Panc1 (cell line): Measurements from ENCODE around the gene NUMBL. TPM values are rescaled to one million over a fixed set of nuclear protein-coding genes. Genes with fewer than 3 reads are reported as not detected.

Source experiments
- ATAC-seq: fragments of 200-7000 bp; cut with Tn5 transposase; 2 replicates; pipeline ENCODE4 v1.9.1; 2020; ENCODE audit warnings: mild to moderate bottlenecking, moderate library complexity
- BruUV-seq: library from RNA; stranded (reverse); fragments of 400-500 nt; replicated peaks from 2 replicates; lab custom pipeline; 2021; lab: Mats Ljungman, UMichigan
- CTCF ChIA-PET: fragments of 300-600 bp; sonication (Branson Sonifier 250); formaldehyde crosslinking; loops from one replicate; lab custom pipeline; 2022; ENCODE audit warnings: antibody characterized with exemption; lab: Charles Lee
- POLR2A ChIA-PET: fragments of 300-600 bp; sonication (Branson Sonifier 250); formaldehyde crosslinking; loops from one replicate; lab custom pipeline; 2022; ENCODE audit warnings: antibody characterized with exemption; lab: Charles Lee
- DNase-seq: peaks from one replicate; pipeline ENCODE4 v3.0.0-alpha.2; 2010; ENCODE audit warnings: low read depth, low spot score
- H3K27ac ChIP-seq: 2 replicates; pipeline ENCODE4 v1.5.1; 2011; ENCODE audit warnings: mild to moderate bottlenecking, low read length, inconsistent platforms
- H3K27me3 ChIP-seq: fragments of 200-500 bp; sonication (Bioruptor generic); 2 replicates; pipeline ENCODE4 v1.6.0; 2014; ENCODE audit warnings: low read length, inconsistent platforms; ENCODE audit not compliant: control insufficient read depth, insufficient read depth
- H3K36me3 ChIP-seq: fragments of 200-500 bp; sonication (Bioruptor generic); 2 replicates; pipeline ENCODE4 v1.5.1; 2014; ENCODE audit warnings: inconsistent platforms, mild to moderate bottlenecking, low read length, moderate library complexity; ENCODE audit not compliant: control insufficient read depth, insufficient read depth
- H3K4me1 ChIP-seq: 2 replicates; pipeline ENCODE4 v1.5.1; 2011; ENCODE audit warnings: inconsistent platforms, mild to moderate bottlenecking, low read length, moderate library complexity; ENCODE audit not compliant: control insufficient read depth, insufficient read depth
- H3K4me3 ChIP-seq, 2 experiments: 2 replicates each; pipeline ENCODE4 v1.5.1; 2011 to 2012; ENCODE audit warnings: low read depth in 2 of 2, low read length in 2 of 2, mild to moderate bottlenecking in 2 of 2, inconsistent platforms in 1 of 2, moderate library complexity in 1 of 2
- H3K9me3 ChIP-seq: fragments of 200-500 bp; sonication (Bioruptor generic); 2 replicates; pipeline ENCODE4 v1.5.1; 2014; ENCODE audit warnings: low read depth, mild to moderate bottlenecking, inconsistent platforms, low read length, moderate library complexity; ENCODE audit not compliant: control insufficient read depth, insufficient read depth
- POLR2AphosphoS5 ChIP-seq: IDR thresholded peaks from 2 replicates; pipeline ENCODE4 v1.6.1; 2012; ENCODE audit warnings: mild to moderate bottlenecking, low read depth, low read length, moderate library complexity
- SIN3A ChIP-seq: IDR thresholded peaks from 2 replicates; pipeline ENCODE4 v1.6.1; 2012; ENCODE audit warnings: low read depth, mild to moderate bottlenecking, low read length, moderate library complexity, borderline replicate concordance; ENCODE audit not compliant: insufficient read depth
- TCF7L2 ChIP-seq: IDR thresholded peaks from 2 replicates; pipeline ENCODE4 v1.6.1; 2011; ENCODE audit warnings: mild to moderate bottlenecking, low read depth, low read length, inconsistent platforms
- in situ Hi-C: cut with HindIII; loops from 2 replicates; pipeline ENCODE4 v1.10.0; 2016; ENCODE audit warnings: low sequenced_read_pairs, low pct_unique_long_range_greater_than_20kb
- intact Hi-C: fragments of 100-400 bp; cut with micrococcal nuclease; formaldehyde crosslinking; loops from one replicate; pipeline ENCODE4 v1.10.0; 2022; ENCODE audit not compliant: unreplicated experiment
- total RNA-seq: library from RNA; stranded (reverse); gene quantifications from one replicate; pipeline ENCODE4 v1.2.1, GENCODE V29; 2021; ENCODE audit not compliant: unreplicated experiment
- TF ChIP-seq, protein P1 (sequence below), 2 experiments: IDR thresholded peaks; 2 replicates each; pipeline ENCODE4 v1.6.1; 2011 to 2012; ENCODE audit warnings: low read depth in 2 of 2, control low read depth in 1 of 2, low read length in 1 of 2, mild to moderate bottlenecking in 1 of 2, moderate library complexity in 1 of 2; ENCODE audit not compliant: insufficient read depth in 1 of 2
- TF ChIP-seq, protein P2 (sequence below): fragments of 450-650 bp; IDR thresholded peaks from 2 replicates; pipeline ENCODE4 v1.5.1; 2017; ENCODE audit warnings: mild to moderate bottlenecking

The NUMBL gene
- total RNA-seq, 1 experiment from 2014 or later: 27.6 TPM

DNA sequence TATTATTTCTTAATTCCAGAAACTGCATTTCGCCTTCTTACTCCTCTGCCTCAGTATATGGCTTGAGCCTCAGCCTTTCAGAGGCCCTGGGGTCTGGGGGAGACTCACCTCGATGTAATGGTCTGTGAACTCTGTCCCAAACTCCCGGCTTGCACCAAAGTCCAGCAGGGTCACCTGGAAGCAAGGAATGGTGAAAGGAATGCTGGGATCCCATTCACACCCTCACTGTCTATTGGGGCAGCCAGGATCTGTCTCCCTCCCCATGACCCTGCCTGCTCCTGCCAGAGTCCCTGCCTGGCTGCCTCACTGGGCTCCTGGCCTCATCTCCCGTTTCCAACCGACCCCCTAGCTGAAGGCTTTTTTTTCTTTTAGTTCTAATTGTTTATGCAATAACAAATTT is 5.4 kb upstream of the NUMBL start:
- no peaks in the 10 kb centered on the region for H3K36me3 ChIP-seq
- in situ Hi-C loops: no loop called here
- no peaks in the 10 kb centered on the region for H3K27me3 ChIP-seq
- no peak overlapping the region for H3K27ac ChIP-seq
- TF ChIP-seq, protein P1, sequence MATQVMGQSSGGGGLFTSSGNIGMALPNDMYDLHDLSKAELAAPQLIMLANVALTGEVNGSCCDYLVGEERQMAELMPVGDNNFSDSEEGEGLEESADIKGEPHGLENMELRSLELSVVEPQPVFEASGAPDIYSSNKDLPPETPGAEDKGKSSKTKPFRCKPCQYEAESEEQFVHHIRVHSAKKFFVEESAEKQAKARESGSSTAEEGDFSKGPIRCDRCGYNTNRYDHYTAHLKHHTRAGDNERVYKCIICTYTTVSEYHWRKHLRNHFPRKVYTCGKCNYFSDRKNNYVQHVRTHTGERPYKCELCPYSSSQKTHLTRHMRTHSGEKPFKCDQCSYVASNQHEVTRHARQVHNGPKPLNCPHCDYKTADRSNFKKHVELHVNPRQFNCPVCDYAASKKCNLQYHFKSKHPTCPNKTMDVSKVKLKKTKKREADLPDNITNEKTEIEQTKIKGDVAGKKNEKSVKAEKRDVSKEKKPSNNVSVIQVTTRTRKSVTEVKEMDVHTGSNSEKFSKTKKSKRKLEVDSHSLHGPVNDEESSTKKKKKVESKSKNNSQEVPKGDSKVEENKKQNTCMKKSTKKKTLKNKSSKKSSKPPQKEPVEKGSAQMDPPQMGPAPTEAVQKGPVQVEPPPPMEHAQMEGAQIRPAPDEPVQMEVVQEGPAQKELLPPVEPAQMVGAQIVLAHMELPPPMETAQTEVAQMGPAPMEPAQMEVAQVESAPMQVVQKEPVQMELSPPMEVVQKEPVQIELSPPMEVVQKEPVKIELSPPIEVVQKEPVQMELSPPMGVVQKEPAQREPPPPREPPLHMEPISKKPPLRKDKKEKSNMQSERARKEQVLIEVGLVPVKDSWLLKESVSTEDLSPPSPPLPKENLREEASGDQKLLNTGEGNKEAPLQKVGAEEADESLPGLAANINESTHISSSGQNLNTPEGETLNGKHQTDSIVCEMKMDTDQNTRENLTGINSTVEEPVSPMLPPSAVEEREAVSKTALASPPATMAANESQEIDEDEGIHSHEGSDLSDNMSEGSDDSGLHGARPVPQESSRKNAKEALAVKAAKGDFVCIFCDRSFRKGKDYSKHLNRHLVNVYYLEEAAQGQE (IDR thresholded peaks at IDR 0.05; ENCODE audit: insufficient read depth in 1 of 2, low read depth in 2 of 2, low read length in 1 of 2): no peak
- TF ChIP-seq, protein P2, sequence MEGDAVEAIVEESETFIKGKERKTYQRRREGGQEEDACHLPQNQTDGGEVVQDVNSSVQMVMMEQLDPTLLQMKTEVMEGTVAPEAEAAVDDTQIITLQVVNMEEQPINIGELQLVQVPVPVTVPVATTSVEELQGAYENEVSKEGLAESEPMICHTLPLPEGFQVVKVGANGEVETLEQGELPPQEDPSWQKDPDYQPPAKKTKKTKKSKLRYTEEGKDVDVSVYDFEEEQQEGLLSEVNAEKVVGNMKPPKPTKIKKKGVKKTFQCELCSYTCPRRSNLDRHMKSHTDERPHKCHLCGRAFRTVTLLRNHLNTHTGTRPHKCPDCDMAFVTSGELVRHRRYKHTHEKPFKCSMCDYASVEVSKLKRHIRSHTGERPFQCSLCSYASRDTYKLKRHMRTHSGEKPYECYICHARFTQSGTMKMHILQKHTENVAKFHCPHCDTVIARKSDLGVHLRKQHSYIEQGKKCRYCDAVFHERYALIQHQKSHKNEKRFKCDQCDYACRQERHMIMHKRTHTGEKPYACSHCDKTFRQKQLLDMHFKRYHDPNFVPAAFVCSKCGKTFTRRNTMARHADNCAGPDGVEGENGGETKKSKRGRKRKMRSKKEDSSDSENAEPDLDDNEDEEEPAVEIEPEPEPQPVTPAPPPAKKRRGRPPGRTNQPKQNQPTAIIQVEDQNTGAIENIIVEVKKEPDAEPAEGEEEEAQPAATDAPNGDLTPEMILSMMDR: no peak
- no peak overlapping the region for H3K4me3 ChIP-seq
- no peak for ATAC-seq
- no TSS peak for BruUV-seq
- ChIA-PET POLR2A (no interaction called here), CTCF (no interaction called here)
- H3K9me3 ChIP-seq: no peaks in the 10 kb centered on the region
- intact Hi-C loops: no loop called here
- H3K4me1 ChIP-seq: peaks cover 9% of the 10 kb centered on the region
- DNase-seq: no peak

DNA sequence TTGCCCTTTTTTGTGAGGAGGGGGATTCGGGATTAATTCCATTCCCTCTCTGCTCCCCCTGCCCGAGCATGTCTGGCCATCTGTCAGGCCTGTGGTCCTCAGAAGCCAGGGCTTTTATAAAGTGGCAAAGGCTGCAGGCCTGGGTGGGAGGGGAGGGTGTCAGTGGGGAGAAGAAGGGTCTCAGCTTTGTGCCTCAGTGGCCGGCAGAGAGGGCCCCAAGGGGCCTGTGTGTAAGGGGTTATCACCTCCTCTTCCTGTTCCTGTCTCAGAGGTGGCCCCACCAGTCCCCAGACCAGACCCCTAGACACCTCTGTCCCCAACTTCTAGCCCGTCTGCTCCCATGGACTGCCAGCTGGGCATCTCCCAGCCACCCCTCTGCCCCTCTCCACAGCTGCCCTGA is 3.4 kb upstream of the NUMBL start:
- in situ Hi-C loops: no loop called here
- TF ChIP-seq, protein P2: no peak
- no peak for TF ChIP-seq SIN3A
- no peak for TF ChIP-seq POLR2AphosphoS5
- no peak for TF ChIP-seq TCF7L2
- TF ChIP-seq, protein P1 (IDR thresholded peaks at IDR 0.05; ENCODE audit: insufficient read depth in 1 of 2, low read depth in 2 of 2, low read length in 1 of 2): no peak

More for the DNA sequence above, 3.4 kb upstream of the NUMBL start:
- ATAC-seq (no peak), DNase-seq (no peak)
- ChIA-PET POLR2A (no interaction called here), CTCF (no interaction called here)
- no peaks in the 10 kb centered on the region for H3K36me3 ChIP-seq
- no peak overlapping the region for H3K27ac ChIP-seq
- intact Hi-C loops: no loop called here
- H3K4me1 ChIP-seq: peaks cover 9% of the 10 kb centered on the region
- no TSS peak for BruUV-seq
- H3K27me3 ChIP-seq: no peaks in the 10 kb centered on the region
- no peak overlapping the region for H3K4me3 ChIP-seq
- no peaks in the 10 kb centered on the region for H3K9me3 ChIP-seq
